ENCODE data around the gene KRTAP22-1. TPM values are rescaled to one million over a fixed set of nuclear protein-coding genes. Genes with fewer than 3 reads are reported as not detected.

The KRTAP22-1 gene
- not detected in 2 replicates for total RNA-seq

GRCh38 chr21:30600787-30601186, at the start of gene KRTAP22-1:
TSS of gene KRTAP22-1 (plus strand) at chr21:30601087.
- DNase-seq (ENCODE audit: low read depth, low spot score) = no peak

GRCh38 chr21:30552782-30553181, 48.1 kb upstream of the KRTAP22-1 start:
- DNase-seq (ENCODE audit: low read depth, low spot score) = no peak

GRCh38 chr21:30555095-30555494, 45.8 kb upstream of the KRTAP22-1 start:
- DNase-seq (ENCODE audit: low read depth, low spot score) = no peak

GRCh38 chr21:30561264-30561895, 39.5 kb upstream of the KRTAP22-1 start, which contains the start of gene KRTAP19-7:
TSS of gene KRTAP19-7 (minus strand) at chr21:30561314. CDS start at chr21:30561289, 25 bp downstream.
- DNase-seq (ENCODE audit: low read depth, low spot score) = no peak

GRCh38 chr21:30561957-30562356, 38.9 kb upstream of the KRTAP22-1 start:
- DNase-seq (ENCODE audit: low read depth, low spot score) = no peak

GRCh38 chr21:30563072-30563471, 37.8 kb upstream of the KRTAP22-1 start:
- no peak for DNase-seq (ENCODE audit: low read depth, low spot score)

GRCh38 chr21:30563630-30564029, 37.3 kb upstream of the KRTAP22-1 start:
- no peak for DNase-seq (ENCODE audit: low read depth, low spot score)

GRCh38 chr21:30567617-30568016, 33.3 kb upstream of the KRTAP22-1 start:
- no peak for DNase-seq (ENCODE audit: low read depth, low spot score)

GRCh38 chr21:30577766-30578165, 23.1 kb upstream of the KRTAP22-1 start:
- no peak for DNase-seq (ENCODE audit: low read depth, low spot score)

GRCh38 chr21:30579346-30579745, 21.5 kb upstream of the KRTAP22-1 start:
- no peak for DNase-seq (ENCODE audit: low read depth, low spot score)

GRCh38 chr21:30580132-30580531, 20.8 kb upstream of the KRTAP22-1 start:
- DNase-seq (ENCODE audit: low read depth, low spot score) = no peak

- no peak for DNase-seq (ENCODE audit: low read depth, low spot score)
Measured at GRCh38 chr21:30582870-30583269, 18.0 kb upstream of the KRTAP22-1 start.

GRCh38 chr21:30590297-30590696, 10.6 kb upstream of the KRTAP22-1 start, which contains the start of gene KRTAP22-2:
TSS of gene KRTAP22-2 (minus strand) at chr21:30590397.
- no peak for DNase-seq (ENCODE audit: low read depth, low spot score)

GRCh38 chr21:30592140-30592539, 8.7 kb upstream of the KRTAP22-1 start, which contains the start of gene KRTAP6-3:
TSS of gene KRTAP6-3 (plus strand) at chr21:30592440. CDS start at chr21:30592446, 6 bp downstream.
- DNase-seq (ENCODE audit: low read depth, low spot score) = no peak

GRCh38 chr21:30598802-30599201, 2.1 kb upstream of the KRTAP22-1 start, which contains the start of gene KRTAP6-2:
TSS of gene KRTAP6-2 (minus strand) at chr21:30598902. CDS start at chr21:30598874, 28 bp downstream.
- DNase-seq (ENCODE audit: low read depth, low spot score) = no peak

- no peak for DNase-seq (ENCODE audit: low read depth, low spot score)
Measured at GRCh38 chr21:30605968-30606367, 5.1 kb downstream of the KRTAP22-1 start.

GRCh38 chr21:30612132-30612531, 11.2 kb downstream of the KRTAP22-1 start:
- no peak for DNase-seq (ENCODE audit: low read depth, low spot score)

- DNase-seq (ENCODE audit: low read depth, low spot score) = no peak
Measured at GRCh38 chr21:30613836-30614235, 12.9 kb downstream of the KRTAP22-1 start, which contains the start of gene KRTAP6-1. TSS of gene KRTAP6-1 (minus strand) at chr21:30613930. CDS start at chr21:30613904, 26 bp downstream.

GRCh38 chr21:30615199-30615598, 14.3 kb downstream of the KRTAP22-1 start:
- DNase-seq (ENCODE audit: low read depth, low spot score) = no peak

GRCh38 chr21:30616125-30616524, 15.2 kb downstream of the KRTAP22-1 start, which contains the start of gene KRTAP20-1:
TSS of gene KRTAP20-1 (plus strand) at chr21:30616425. CDS start at chr21:30616455, 30 bp downstream.
- DNase-seq (ENCODE audit: low read depth, low spot score) = no peak

GRCh38 chr21:30620080-30620479, 19.2 kb downstream of the KRTAP22-1 start:
- no peak for DNase-seq (ENCODE audit: low read depth, low spot score)

GRCh38 chr21:30620522-30620921, 19.6 kb downstream of the KRTAP22-1 start, which contains the start of gene KRTAP20-4:
TSS of gene KRTAP20-4 (plus strand) at chr21:30620627.
- DNase-seq (ENCODE audit: low read depth, low spot score) = no peak

GRCh38 chr21:30623362-30623761, 22.5 kb downstream of the KRTAP22-1 start:
- DNase-seq (ENCODE audit: low read depth, low spot score) = no peak
